HG03139 (cell line): ENCODE measurements around the gene FAM120B.

Source experiments
- ATAC-seq: cut with Tn5 transposase; IDR thresholded peaks from one replicate; pipeline ENCODE4 v1.9.1; 2021; ENCODE audit not compliant: unreplicated experiment

Gene FAM120B

GRCh38 chr6:170284866-170285469, 21.6 kb upstream of the FAM120B start:
- ATAC-seq = no peak

GRCh38 chr6:170285482-170285881, 21.1 kb upstream of the FAM120B start:
- no peak for ATAC-seq

- no peak for ATAC-seq
Observed at GRCh38 chr6:170286246-170286933, 20.2 kb upstream of the FAM120B start.

- no peak for ATAC-seq
Observed at GRCh38 chr6:170286934-170287265, 19.7 kb upstream of the FAM120B start.

- no peak for ATAC-seq
Observed at GRCh38 chr6:170287371-170287876, 19.1 kb upstream of the FAM120B start.

GRCh38 chr6:170288091-170288631, 18.4 kb upstream of the FAM120B start:
- ATAC-seq = no peak

GRCh38 chr6:170288852-170289179, 17.7 kb upstream of the FAM120B start:
- ATAC-seq = no peak

- no peak for ATAC-seq
Observed at GRCh38 chr6:170289180-170289931, 17.2 kb upstream of the FAM120B start.

GRCh38 chr6:170289951-170290295, 16.6 kb upstream of the FAM120B start:
- no peak for ATAC-seq

- ATAC-seq = no peak
Observed at GRCh38 chr6:170290296-170291128, 16.0 kb upstream of the FAM120B start, which contains the start of gene DLL1. TSS of gene DLL1 (minus strand) at chr6:170291078. CDS start at chr6:170290139, 939 bp downstream.

GRCh38 chr6:170291271-170292110, 15.1 kb upstream of the FAM120B start:
- peak; percentile 28 for ATAC-seq

- no peak for ATAC-seq
Observed at GRCh38 chr6:170292111-170292406, 14.5 kb upstream of the FAM120B start.

GRCh38 chr6:170292407-170293158, 14.0 kb upstream of the FAM120B start:
- ATAC-seq = no peak

GRCh38 chr6:170293341-170294231, 13.0 kb upstream of the FAM120B start:
- no peak for ATAC-seq

- no peak for ATAC-seq
Observed at GRCh38 chr6:170294298-170294730, 12.2 kb upstream of the FAM120B start.

- ATAC-seq = no peak
Observed at GRCh38 chr6:170294813-170295509, 11.6 kb upstream of the FAM120B start.

- ATAC-seq = peak; percentile 45
Observed at GRCh38 chr6:170295510-170296422, 10.8 kb upstream of the FAM120B start.
